Adrenal gland (tissue), 12 donors: ENCODE measurements around the gene ZNF277. TPM values are rescaled to one million over a fixed set of nuclear protein-coding genes. Genes with fewer than 3 reads are reported as not detected.
"Not testable (repeated sequence)": the region's sequence is repeated elsewhere in the genome, so short reads cannot be mapped to it uniquely, and the experiment has no call there.

Source experiments
- DNase-seq, 7 donors: peaks; one replicate each; pipeline ENCODE4 v3.0.0-alpha.2; 2019 to 2020
- H3K27ac ChIP-seq, 5 donors: fragments of 200-600 bp; sonication (generic) in 4 of 5; 1 replicate in 3 of 5; 2 replicates in 2 of 5; pipeline versions ENCODE4 v1.5.1 to v1.8.0; 2016 to 2020; ENCODE audit warnings: mild to moderate bottlenecking in 1 of 5
- H3K27me3 ChIP-seq: fragments of 200-600 bp; 2 replicates; pipeline ENCODE4 v1.8.0; 2021
- H3K36me3 ChIP-seq, 2 donors: fragments of 200-600 bp; replicated peaks in 1 of 2; 1 replicate in 1 of 2; 2 replicates in 1 of 2; pipeline versions ENCODE4 v1.5.1 to v1.8.0; 2018 to 2022
- H3K4me1 ChIP-seq, 2 donors: fragments of 200-600 bp; replicated peaks in 1 of 2; 1 replicate in 1 of 2; 2 replicates in 1 of 2; pipeline versions ENCODE4 v1.5.1 to v1.8.0; 2018 to 2021
- H3K4me3 ChIP-seq, 4 donors: fragments of 200-600 bp; sonication (generic) in 3 of 4; one replicate each; pipeline ENCODE4 v1.5.1; 2016 to 2018
- H3K9me3 ChIP-seq, 3 donors: fragments of 200-600 bp; sonication (generic) in 1 of 3; replicated peaks in 1 of 3; 1 replicate in 2 of 3; 2 replicates in 1 of 3; pipeline versions ENCODE4 v1.5.1 to v1.8.0; 2016 to 2021
- POLR2A ChIP-seq, 2 donors: fragments of 450-650 bp; IDR thresholded peaks; one replicate each; pipeline ENCODE4 v1.6.1; 2017; ENCODE audit warnings: antibody characterized with exemption in 2 of 2, mild to moderate bottlenecking in 2 of 2, moderate library complexity in 1 of 2
- WGBS, 4 donors: extraction: QIAGEN DNeasy Blood & Tissue Kit in 2 of 4; methylation state at CpG; one replicate each; pipeline versions ENCODE4 v1.1.5 to v1.1.7; 2013 to 2017; 5-methylcytosine and 5-hydroxymethylcytosine counted together
- intact Hi-C, 2 donors: fragments of 100-400 bp; cut with DNase I; formaldehyde crosslinking; loops; one replicate each; pipeline versions ENCODE4 v1.14.1 to v1.15.0; 2022 to 2023
- polyA plus RNA-seq, 3 donors: library from polyadenylated mRNA; stranded (reverse); fragments of 200-250 nt in 2 of 3; fragments of 350-450 nt in 1 of 3; fragmentation: Illumina TruSeq in 1 of 3; extraction: RNeasy Lipid Tissue Mini Kit (QIAGEN cat#74804) in 1 of 3; gene quantifications; one replicate each; pipeline ENCODE4 v1.2.3, GENCODE V29; 2013 to 2014
- total RNA-seq, 9 donors: library from RNA; depleted of rRNA in 4 of 9; stranded (reverse); fragments of >200 nt in 4 of 9; fragments of 120-200 nt in 1 of 9; fragmentation: NEBNext Ultra II Directional in 1 of 9; extraction: Animal tissue kit (Norgen Biotek cat#: 25700) in 1 of 9; gene quantifications; one replicate each; pipeline versions ENCODE4 v1.1.0 to v1.2.4, GENCODE V29; 2013 to 2023
- TF ChIP-seq, protein P1 (sequence below), 6 experiments: fragments of 450-650 bp in 4 of 6; fragments of 200-600 bp in 2 of 6; sonication (generic) in 1 of 6; IDR thresholded peaks; 1 replicate in 5 of 6; 2 replicates in 1 of 6; pipeline versions ENCODE4 v1.5.1 to v1.8.0; 2016 to 2021; ENCODE audit warnings: antibody characterized with exemption in 6 of 6, mild to moderate bottlenecking in 2 of 6, moderate library complexity in 1 of 6
- donor health status: healthy with polysubstance abuse.
- donor health status: Bipolar disorder and iron deficiency.
- donor health status: DM: yes; HTN: yes; CAD: no.
- donor health status: DM: no; HTN: no; CAD: no.
- donor health status: DM: no; HTN: no; CAD: no.
- donor health status: DM: yes; HTN: yes; CAD: no.

ZNF277 gene
- total and polyA plus RNA-seq, 12 donors = 12.6 to 30.6 (median 19.7) TPM

DNA sequence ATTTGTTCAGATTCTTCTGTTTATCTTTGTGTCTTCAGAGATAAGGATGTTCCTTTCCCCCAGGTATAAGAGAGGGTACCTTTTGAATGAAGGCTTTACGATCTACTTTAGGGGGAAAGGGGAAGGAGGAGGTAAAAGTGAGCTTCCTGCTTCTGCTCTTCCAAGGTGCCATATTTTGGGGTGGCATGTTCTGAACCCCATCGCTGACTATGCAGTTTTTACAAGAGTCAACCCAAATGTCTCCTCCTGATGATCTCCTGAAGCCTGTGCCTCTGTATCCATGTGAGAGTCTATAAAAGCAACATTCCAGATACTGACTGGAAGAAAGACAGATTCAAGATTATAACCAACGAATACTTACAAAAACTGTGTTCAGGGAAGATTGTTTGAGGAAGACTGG, 102.5 kb downstream of the ZNF277 start:
- H3K27me3 ChIP-seq = no peaks in the 10 kb centered on the region
- DNase-seq = no peak
- H3K4me1 ChIP-seq = no peaks in the 10 kb centered on the region
- H3K4me3 ChIP-seq = no peak overlapping the region
- 97 to 98% (median 98%) methylated on average over 3 of the region's 3 CpGs for WGBS, 4 donors
- intact Hi-C loops = no loop called here
- H3K27ac ChIP-seq = no peak overlapping the region
- TF ChIP-seq POLR2A (IDR thresholded peaks at IDR 0.05) = no peak
- TF ChIP-seq, protein P1, sequence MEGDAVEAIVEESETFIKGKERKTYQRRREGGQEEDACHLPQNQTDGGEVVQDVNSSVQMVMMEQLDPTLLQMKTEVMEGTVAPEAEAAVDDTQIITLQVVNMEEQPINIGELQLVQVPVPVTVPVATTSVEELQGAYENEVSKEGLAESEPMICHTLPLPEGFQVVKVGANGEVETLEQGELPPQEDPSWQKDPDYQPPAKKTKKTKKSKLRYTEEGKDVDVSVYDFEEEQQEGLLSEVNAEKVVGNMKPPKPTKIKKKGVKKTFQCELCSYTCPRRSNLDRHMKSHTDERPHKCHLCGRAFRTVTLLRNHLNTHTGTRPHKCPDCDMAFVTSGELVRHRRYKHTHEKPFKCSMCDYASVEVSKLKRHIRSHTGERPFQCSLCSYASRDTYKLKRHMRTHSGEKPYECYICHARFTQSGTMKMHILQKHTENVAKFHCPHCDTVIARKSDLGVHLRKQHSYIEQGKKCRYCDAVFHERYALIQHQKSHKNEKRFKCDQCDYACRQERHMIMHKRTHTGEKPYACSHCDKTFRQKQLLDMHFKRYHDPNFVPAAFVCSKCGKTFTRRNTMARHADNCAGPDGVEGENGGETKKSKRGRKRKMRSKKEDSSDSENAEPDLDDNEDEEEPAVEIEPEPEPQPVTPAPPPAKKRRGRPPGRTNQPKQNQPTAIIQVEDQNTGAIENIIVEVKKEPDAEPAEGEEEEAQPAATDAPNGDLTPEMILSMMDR (IDR thresholded peaks at IDR 0.05) = no peak
- no peaks in the 10 kb centered on the region for H3K36me3 ChIP-seq
- no peaks in the 10 kb centered on the region for H3K9me3 ChIP-seq

DNA sequence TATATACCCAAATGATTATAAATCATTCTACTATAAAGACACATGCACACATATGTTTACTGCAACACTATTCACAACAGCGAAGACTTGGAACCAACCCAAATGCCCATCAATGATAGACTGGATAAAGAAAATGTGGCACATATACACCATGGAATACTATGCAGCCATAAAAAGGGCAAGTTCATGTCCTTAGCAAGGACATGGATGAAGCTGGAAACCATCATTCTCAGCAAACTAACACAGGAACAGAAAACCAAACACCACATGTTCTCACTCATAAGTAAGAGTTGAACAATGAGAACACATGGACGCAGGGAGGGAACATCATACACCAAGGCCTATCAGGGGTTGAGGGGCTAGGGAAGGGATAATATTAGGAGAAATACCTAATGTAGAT, 110.3 kb downstream of the ZNF277 start:
- H3K27me3 ChIP-seq, intact Hi-C loops, H3K36me3 ChIP-seq, H3K9me3 ChIP-seq, DNase-seq, H3K4me1 ChIP-seq, H3K4me3 ChIP-seq, H3K27ac ChIP-seq: not testable (repeated sequence)
- 89 to 97% (median 95%) methylated on average over 2 of the region's 2 CpGs for WGBS, 4 donors

DNA sequence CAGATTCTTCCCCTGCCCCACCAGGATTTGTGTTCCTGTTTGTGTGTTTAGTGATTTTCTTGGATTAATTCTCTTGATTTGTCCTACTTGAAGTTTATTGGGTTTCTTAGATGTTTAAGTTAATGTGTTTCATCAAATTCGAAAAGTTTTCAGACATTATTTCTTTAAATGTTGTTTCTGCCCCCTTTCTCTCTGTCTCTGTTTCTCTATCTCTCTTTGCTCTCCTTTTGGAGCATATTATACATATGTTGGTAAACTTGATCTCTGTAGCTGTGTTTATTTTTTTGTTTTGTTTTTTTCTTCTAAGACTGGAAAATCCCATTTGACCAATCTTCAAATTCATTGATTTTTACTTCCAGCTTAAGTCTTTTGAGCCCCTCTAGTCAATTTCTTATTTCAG, 115.6 kb downstream of the ZNF277 start:
- no peaks in the 10 kb centered on the region for H3K36me3 ChIP-seq
- H3K4me1 ChIP-seq = no peaks in the 10 kb centered on the region
- no peak overlapping the region for H3K27ac ChIP-seq
- DNase-seq = no peak
- H3K9me3 ChIP-seq = peaks cover 0 to 3% (median 0%) of the 10 kb centered on the region in 3 donors
- H3K4me3 ChIP-seq = no peak overlapping the region
- intact Hi-C loops = no loop called here
- WGBS, 4 donors = 87 to 97% (median 92%) methylated on average over 1 of the region's 1 CpG
- no peaks in the 10 kb centered on the region for H3K27me3 ChIP-seq
- no peak for TF ChIP-seq POLR2A (IDR thresholded peaks at IDR 0.05)
- TF ChIP-seq, protein P1 (IDR thresholded peaks at IDR 0.05) = no peak

DNA sequence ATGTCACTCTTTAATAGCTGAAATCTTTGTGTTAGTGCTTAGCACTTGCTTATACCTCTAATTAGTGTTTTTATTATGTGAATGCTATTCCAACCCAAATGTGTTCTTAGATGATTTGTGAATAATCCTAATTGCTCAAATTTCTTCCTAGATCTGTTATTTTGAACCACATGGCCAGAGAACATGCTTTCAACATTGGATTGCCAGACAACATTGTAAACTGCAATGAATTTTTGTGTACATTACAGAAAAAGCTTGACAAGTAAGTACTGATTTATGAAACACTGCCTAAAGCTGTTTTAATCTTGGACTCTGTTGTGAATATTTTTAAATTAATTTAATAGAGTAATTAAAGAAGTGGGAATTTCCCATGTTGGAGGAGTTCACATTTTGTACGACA, 121.1 kb downstream of the ZNF277 start:
- 91 to 100% (median 98%) methylated on average over 1 of the region's 1 CpG for WGBS, 4 donors
- no peak for TF ChIP-seq POLR2A (IDR thresholded peaks at IDR 0.05)
- TF ChIP-seq, protein P1 (IDR thresholded peaks at IDR 0.05) = no peak
- Histone ChIP-seq H3K4me3 (no peak overlapping the region), H3K27ac (no peak overlapping the region), H3K36me3 (no peaks in the 10 kb centered on the region), H3K9me3 (no peaks in the 10 kb centered on the region), H3K27me3 (no peaks in the 10 kb centered on the region), H3K4me1 (no peaks in the 10 kb centered on the region)
- no peak for DNase-seq
- intact Hi-C loops = no loop called here

DNA sequence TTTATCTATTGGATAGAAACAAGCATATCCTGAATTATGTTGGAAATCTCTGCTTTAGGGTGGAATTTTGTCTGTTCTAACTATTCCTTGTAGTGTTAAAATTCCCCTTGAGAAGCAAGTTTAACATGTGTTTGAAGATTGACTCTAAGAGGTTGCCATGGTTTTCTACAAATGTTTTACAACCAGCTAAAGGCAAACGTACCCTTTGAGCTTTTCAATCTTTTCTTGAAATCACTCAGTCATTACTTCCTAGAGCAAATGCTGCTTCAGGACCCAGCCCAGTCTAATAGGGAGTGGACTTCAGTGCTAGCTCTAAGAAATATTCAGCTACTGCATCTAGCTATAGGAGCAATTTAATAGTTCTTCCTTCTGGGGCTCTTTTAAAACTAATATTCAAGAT, 125.0 kb downstream of the ZNF277 start:
- no peaks in the 10 kb centered on the region for H3K9me3 ChIP-seq
- 86 to 95% (median 90%) methylated on average over 1 of the region's 1 CpG for WGBS, 4 donors
- TF ChIP-seq, protein P1 (IDR thresholded peaks at IDR 0.05) = no peak
- TF ChIP-seq POLR2A (IDR thresholded peaks at IDR 0.05) = no peak
- no peaks in the 10 kb centered on the region for H3K36me3 ChIP-seq
- intact Hi-C loops = no loop called here
- no peaks in the 10 kb centered on the region for H3K27me3 ChIP-seq
- no peaks in the 10 kb centered on the region for H3K4me1 ChIP-seq
- no peak overlapping the region for H3K4me3 ChIP-seq
- DNase-seq = no peak
- H3K27ac ChIP-seq = no peak overlapping the region
